ENCODE results near the gene POLN. TPM values are rescaled to one million over a fixed set of nuclear protein-coding genes. Genes with fewer than 3 reads are reported as not detected.

POLN gene
- total RNA-seq, 3 donors from 2014 or later (not counting 1 experiment from before 2014, with no cell fraction given), result 2.6 to 6.9 (median 3.3) TPM

GRCh38 chr4:2273221-2273620 is 31.3 kb upstream of the POLN start:
- H3K4me3 Mint-ChIP-seq, result no peak overlapping the region
- 55% methylated on average over 15 of the region's 15 CpGs for WGBS (ENCODE audit: insufficient coverage)
- TF ChIP-seq CTCF (IDR thresholded peaks at IDR 0.05), result no peak
- H3K36me3 Mint-ChIP-seq, result no peaks in the 10 kb centered on the region
- H3K9me3 Mint-ChIP-seq, result no peaks in the 10 kb centered on the region
- no peaks in the 10 kb centered on the region for H3K27me3 Mint-ChIP-seq (ENCODE audit: low read depth in 2 of 2)
- H3K9me3 ChIP-seq (ENCODE audit: control insufficient read depth, insufficient read depth, low read length), result no peaks in the 10 kb centered on the region
- H3K36me3 ChIP-seq (ENCODE audit: control insufficient read depth, insufficient read depth, low read length), result no peaks in the 10 kb centered on the region
- intact Hi-C loops (cut with micrococcal nuclease), result no loop called here
- no peak overlapping the region for H3K27ac Mint-ChIP-seq
- no peak overlapping the region for H3K27ac ChIP-seq (ENCODE audit: low read length)
- H3K27me3 ChIP-seq (ENCODE audit: control insufficient read depth, insufficient read depth, low read length), result no peaks in the 10 kb centered on the region
- peaks cover 15% of the 10 kb centered on the region for H3K4me1 ChIP-seq (ENCODE audit: control insufficient read depth, insufficient read depth, low read length)
- H3K4me3 ChIP-seq (ENCODE audit: low read length), result no peak overlapping the region
- no peak for DNase-seq
- peaks cover 4 to 15% of the 10 kb centered on the region in 2 donors for H3K4me1 Mint-ChIP-seq
- peak in 1 of 3 donors; percentile 26 for ATAC-seq

- Mint-ChIP-seq H3K4me3 (no peak overlapping the region), H3K27me3 (ENCODE audit: low read depth in 2 of 2) (no peaks in the 10 kb centered on the region), H3K27ac (no peak overlapping the region), H3K36me3 (no peaks in the 10 kb centered on the region), H3K4me1 (peaks cover 4 to 15% of the 10 kb centered on the region in 2 donors), H3K9me3 (no peaks in the 10 kb centered on the region)
- H3K9me3 ChIP-seq (ENCODE audit: control insufficient read depth, insufficient read depth, low read length), result no peaks in the 10 kb centered on the region
- no peak for TF ChIP-seq CTCF (IDR thresholded peaks at IDR 0.05)
- H3K4me1 ChIP-seq (ENCODE audit: control insufficient read depth, insufficient read depth, low read length), result peaks cover 15% of the 10 kb centered on the region
- no peak overlapping the region for H3K4me3 ChIP-seq (ENCODE audit: low read length)
- WGBS (ENCODE audit: insufficient coverage), result 65% methylated on average over 6 of the region's 6 CpGs
- ATAC-seq (no peak), DNase-seq (no peak)
- intact Hi-C loops (cut with micrococcal nuclease), result no loop called here
- no peaks in the 10 kb centered on the region for H3K27me3 ChIP-seq (ENCODE audit: control insufficient read depth, insufficient read depth, low read length)
- no peak overlapping the region for H3K27ac ChIP-seq (ENCODE audit: low read length)
- H3K36me3 ChIP-seq (ENCODE audit: control insufficient read depth, insufficient read depth, low read length), result no peaks in the 10 kb centered on the region
Observed at GRCh38 chr4:2272828-2273120, 30.9 kb upstream of the POLN start.

- Mint-ChIP-seq H3K36me3 (no peaks in the 10 kb centered on the region), H3K27me3 (ENCODE audit: low read depth in 2 of 2) (no peaks in the 10 kb centered on the region), H3K9me3 (no peaks in the 10 kb centered on the region), H3K27ac (no peak overlapping the region), H3K4me3 (no peak overlapping the region), H3K4me1 (peaks cover 4 to 15% of the 10 kb centered on the region in 2 donors)
- 90% methylated on average over 23 of the region's 25 CpGs for WGBS (ENCODE audit: insufficient coverage)
- H3K4me3 ChIP-seq (ENCODE audit: low read length), result no peak overlapping the region
- H3K4me1 ChIP-seq (ENCODE audit: control insufficient read depth, insufficient read depth, low read length), result peaks cover 15% of the 10 kb centered on the region
- intact Hi-C loops (cut with micrococcal nuclease), result no loop called here
- no peak for TF ChIP-seq CTCF (IDR thresholded peaks at IDR 0.05)
- no peaks in the 10 kb centered on the region for H3K36me3 ChIP-seq (ENCODE audit: control insufficient read depth, insufficient read depth, low read length)
- H3K27me3 ChIP-seq (ENCODE audit: control insufficient read depth, insufficient read depth, low read length), result no peaks in the 10 kb centered on the region
- no peak overlapping the region for H3K27ac ChIP-seq (ENCODE audit: low read length)
- H3K9me3 ChIP-seq (ENCODE audit: control insufficient read depth, insufficient read depth, low read length), result no peaks in the 10 kb centered on the region
- no peak for DNase-seq
- no peak for ATAC-seq
Observed at GRCh38 chr4:2272026-2272827, 30.3 kb upstream of the POLN start.

Data from natural killer cell (primary cell).